H1 (cell line): ENCODE results near the gene BRINP3. TPM values are rescaled to one million over a fixed set of nuclear protein-coding genes. Genes with fewer than 3 reads are reported as not detected.

ENCODE experiments used
- CTCF ChIA-PET: fragments of 300-600 bp; sonication (Branson Sonifier 250); formaldehyde crosslinking; loops from one replicate; lab custom pipeline; 2021; ENCODE audit not compliant: partially characterized antibody; lab: Charles Lee
- POLR2A ChIA-PET: fragments of 300-600 bp; sonication (Branson Sonifier 250); formaldehyde crosslinking; loops from one replicate; lab custom pipeline; 2021; ENCODE audit warnings: inconsistent platforms; ENCODE audit not compliant: partially characterized antibody; lab: Charles Lee
- DNase-seq, 2 experiments: peaks; one replicate each; pipeline versions ENCODE4 v3.0.0 to v3.0.0-alpha.2; 2010 to 2022; ENCODE audit warnings: low spot score in 2 of 2, low read depth in 1 of 2, mixed read lengths in 1 of 2
- FAIRE-seq: peaks from 2 replicates; lab custom pipeline; 2011; peaks lifted over from hg19 to GRCh38; lab: Jason Lieb, UNC
- H2AFZ ChIP-seq: 2 replicates; pipeline ENCODE4 v1.8.1; 2012; ENCODE audit warnings: low read length, inconsistent platforms
- H2AK5ac ChIP-seq: 2 replicates; pipeline ENCODE4 v1.6.1; 2013; ENCODE audit warnings: low read depth, low read length
- H2BK120ac ChIP-seq: replicated peaks from 2 replicates; pipeline ENCODE3; 2013; ENCODE audit warnings: low read depth, low read length, inconsistent platforms
- H2BK12ac ChIP-seq: 2 replicates; pipeline ENCODE4 v1.6.1; 2013; ENCODE audit warnings: low read depth, low read length
- H2BK15ac ChIP-seq: 2 replicates; pipeline ENCODE4 v1.6.1; 2013; ENCODE audit warnings: low read length
- H2BK20ac ChIP-seq: 2 replicates; pipeline ENCODE4 v1.6.1; 2013; ENCODE audit warnings: low read length
- H2BK5ac ChIP-seq: 2 replicates; pipeline ENCODE4 v1.6.1; 2013; ENCODE audit warnings: low read depth, low read length
- H3K14ac ChIP-seq: 2 replicates; pipeline ENCODE4 v1.6.1; 2013; ENCODE audit warnings: inconsistent platforms; ENCODE audit not compliant: insufficient read length
- H3K18ac ChIP-seq: 2 replicates; pipeline ENCODE4 v1.6.1; 2013; ENCODE audit warnings: low read length; ENCODE audit errors: extremely low read depth
- H3K23ac ChIP-seq: 2 replicates; pipeline ENCODE4 v1.6.1; 2013; ENCODE audit warnings: inconsistent platforms; ENCODE audit not compliant: insufficient read length
- H3K23me2 ChIP-seq: 2 replicates; pipeline ENCODE4 v1.6.1; 2013; ENCODE audit warnings: low read depth, low read length
- H3K27ac ChIP-seq: 2 replicates; pipeline ENCODE4 v1.6.1; 2011; ENCODE audit warnings: low read depth, low read length, inconsistent platforms
- H3K27me3 ChIP-seq, 4 experiments: replicated peaks in 1 of 4; 1 replicate in 1 of 4; 2 replicates in 3 of 4; pipeline versions ENCODE4 v1.6.1 to v1.8.1; 2011 to 2013; ENCODE audit warnings: low read length in 3 of 4, mild to moderate bottlenecking in 3 of 4, inconsistent platforms in 2 of 4, mixed read lengths in 2 of 4, moderate library complexity in 1 of 4; ENCODE audit not compliant: control insufficient read depth in 3 of 4, insufficient read depth in 3 of 4; ENCODE audit errors: extremely low read depth in 1 of 4
- H3K36me3 ChIP-seq, 4 experiments: 2 replicates each; pipeline versions ENCODE4 v1.6.1 to v1.8.1; 2011 to 2013; ENCODE audit warnings: mild to moderate bottlenecking in 4 of 4, low read length in 3 of 4, moderate library complexity in 2 of 4, control low read depth in 1 of 4, inconsistent platforms in 1 of 4; ENCODE audit not compliant: insufficient read depth in 4 of 4, control insufficient read depth in 2 of 4
- H3K4ac ChIP-seq: replicated peaks from 2 replicates; pipeline ENCODE3; 2013; ENCODE audit warnings: low read length, low read depth, mixed read lengths, inconsistent platforms; ENCODE audit not compliant: insufficient read length
- H3K4me1 ChIP-seq, 4 experiments: replicated peaks in 1 of 4; 1 replicate in 1 of 4; 2 replicates in 3 of 4; pipeline versions ENCODE4 v1.6.1 to v1.8.1; 2011 to 2013; ENCODE audit warnings: low read length in 3 of 4, inconsistent platforms in 2 of 4, mixed read lengths in 1 of 4; ENCODE audit not compliant: insufficient read depth in 4 of 4, control insufficient read depth in 3 of 4
- H3K4me2 ChIP-seq, 2 experiments: 2 replicates each; pipeline versions ENCODE4 v1.6.1 to v1.8.1; 2011 to 2013; ENCODE audit warnings: low read depth in 2 of 2, low read length in 2 of 2, control low read depth in 1 of 2, inconsistent platforms in 1 of 2, mild to moderate bottlenecking in 1 of 2; ENCODE audit not compliant: insufficient read depth in 1 of 2
- H3K4me3 ChIP-seq, 4 experiments: fragments of 200-600, 300-600 bp in 1 of 4; sonication (generic), shearing (Covaris generic), sonication (Bioruptor Twin) in 1 of 4; 2 replicates each; pipeline versions ENCODE4 v1.5.1 to v1.8.1; 2011 to 2016; ENCODE audit warnings: low read length in 4 of 4, low read depth in 3 of 4, control low read depth in 2 of 4, inconsistent platforms in 2 of 4, mild to moderate bottlenecking in 2 of 4, mixed read lengths in 1 of 4, moderate library complexity in 1 of 4; ENCODE audit not compliant: insufficient read depth in 2 of 4; ENCODE audit errors: extremely low read depth in 1 of 4
- H3K56ac ChIP-seq: replicated peaks from 2 replicates; pipeline ENCODE3; 2013; ENCODE audit warnings: low read depth, mild to moderate bottlenecking, mixed read lengths, low read length, inconsistent platforms; ENCODE audit not compliant: insufficient read length
- H3K79me1 ChIP-seq: 2 replicates; pipeline ENCODE4 v1.6.1; 2013; ENCODE audit warnings: low read depth, low read length, control low read depth
- H3K79me2 ChIP-seq, 2 experiments: 2 replicates each; pipeline versions ENCODE4 v1.6.1 to v1.8.1; 2012 to 2013; ENCODE audit warnings: low read length in 2 of 2, mild to moderate bottlenecking in 2 of 2, inconsistent platforms in 1 of 2; ENCODE audit not compliant: insufficient read depth in 2 of 2, control insufficient read depth in 1 of 2
- H3K9ac ChIP-seq, 4 experiments: replicated peaks in 1 of 4; 1 replicate in 1 of 4; 2 replicates in 3 of 4; pipeline versions ENCODE4 v1.6.1 to v1.8.1; 2011 to 2013; ENCODE audit warnings: low read depth in 3 of 4, low read length in 3 of 4, control low read depth in 2 of 4, mild to moderate bottlenecking in 2 of 4, moderate library complexity in 2 of 4, inconsistent platforms in 1 of 4; ENCODE audit errors: extremely low read depth in 1 of 4
- H3K9me3 ChIP-seq, 2 experiments: 2 replicates each; pipeline versions ENCODE4 v1.6.1 to v1.8.1; 2012 to 2013; ENCODE audit warnings: mild to moderate bottlenecking in 2 of 2, moderate library complexity in 2 of 2, control low read depth in 1 of 2, inconsistent platforms in 1 of 2, low read depth in 1 of 2, low read length in 1 of 2, mixed read lengths in 1 of 2; ENCODE audit not compliant: insufficient read depth in 2 of 2
- H4K20me1 ChIP-seq, 2 experiments: replicated peaks in 1 of 2; 2 replicates each; pipeline versions ENCODE3 to v1.8.1; 2011 to 2013; ENCODE audit warnings: inconsistent platforms in 2 of 2, low read length in 2 of 2, mild to moderate bottlenecking in 1 of 2; ENCODE audit not compliant: insufficient read depth in 2 of 2, control insufficient read depth in 1 of 2
- H4K5ac ChIP-seq: 2 replicates; pipeline ENCODE4 v1.6.1; 2013; ENCODE audit warnings: low read length, low read depth, mixed read lengths, inconsistent platforms; ENCODE audit not compliant: insufficient read length
- H4K8ac ChIP-seq: 2 replicates; pipeline ENCODE4 v1.8.0; 2013; ENCODE audit warnings: mild to moderate bottlenecking, moderate library complexity, low read length, inconsistent platforms; ENCODE audit not compliant: insufficient read depth; ENCODE audit errors: extremely low read depth
- H4K91ac ChIP-seq: replicated peaks from 2 replicates; pipeline ENCODE3; 2013; ENCODE audit warnings: low read length, mixed read lengths, inconsistent platforms; ENCODE audit not compliant: insufficient read length
- BCL11A ChIP-seq, 2 experiments: IDR thresholded peaks; one replicate each; pipeline ENCODE4 v1.6.1; 2011; ENCODE audit warnings: low read depth in 2 of 2, low read length in 2 of 2, mild to moderate bottlenecking in 2 of 2
- CHD1 ChIP-seq: IDR thresholded peaks from 2 replicates; pipeline ENCODE4 v1.6.1; 2012; ENCODE audit warnings: low read depth, low read length, improper control_type of control experiment
- CREB1 ChIP-seq: IDR thresholded peaks from 2 replicates; pipeline ENCODE4 v1.6.1; 2012; ENCODE audit warnings: inconsistent platforms
- CTCF ChIP-seq, 3 experiments: IDR thresholded peaks; 1 replicate in 2 of 3; 2 replicates in 1 of 3; pipeline versions ENCODE4 v1.5.1 to v1.6.1; 2011; ENCODE audit warnings: low read length in 3 of 3, mild to moderate bottlenecking in 3 of 3, inconsistent platforms in 2 of 3, low read depth in 1 of 3, moderate library complexity in 1 of 3; ENCODE audit not compliant: insufficient read depth in 1 of 3; ENCODE audit errors: control extremely low read depth in 1 of 3
- MAFK ChIP-seq: IDR thresholded peaks from 2 replicates; pipeline ENCODE4 v1.6.1; 2012; ENCODE audit warnings: low read depth, mild to moderate bottlenecking, improper control_type of control experiment, low read length
- POU5F1 ChIP-seq: IDR thresholded peaks from 2 replicates; pipeline ENCODE4 v1.6.1; 2011; ENCODE audit warnings: low read depth, mild to moderate bottlenecking, low read length, moderate library complexity
- RFX5 ChIP-seq: IDR thresholded peaks from 2 replicates; pipeline ENCODE4 v1.6.1; 2011; ENCODE audit warnings: low read depth, low read length, improper control_type of control experiment, borderline replicate concordance
- SIRT6 ChIP-seq: IDR thresholded peaks from one replicate; pipeline ENCODE4 v1.7.1; 2012; ENCODE audit warnings: low read length, inconsistent platforms
- TAF1 ChIP-seq: IDR thresholded peaks from 2 replicates; pipeline ENCODE4 v1.6.1; 2011; ENCODE audit warnings: mild to moderate bottlenecking, low read depth, low read length
- WGBS, 2 experiments: shearing (Covaris generic) in 1 of 2; methylation state at CpG; one replicate each; pipeline versions ENCODE4 v1.1.6 to v1.1.7; 2013 to 2015; ENCODE audit warnings: low lambda C conversion rate in 2 of 2, mixed read lengths in 2 of 2, inconsistent platforms in 1 of 2, low coverage in 1 of 2, missing lambda C conversion rate in 1 of 2; ENCODE audit not compliant: insufficient replicate concordance in 2 of 2, insufficient coverage in 1 of 2, insufficient read length in 1 of 2; ENCODE audit errors: extremely low coverage in 1 of 2, missing lambda C conversion rate in 1 of 2; 5-methylcytosine and 5-hydroxymethylcytosine counted together
- polyA plus RNA-seq, 7 experiments: library from polyadenylated mRNA; depleted of rRNA in 3 of 7; stranded (reverse) in 5 of 7; unstranded in 2 of 7; fragments of >200 nt in 5 of 7; fragments of 200-250 nt in 2 of 7; gene quantifications; 1 replicate in 5 of 7; 2 replicates in 1 of 7; 4 replicates in 1 of 7; pipeline versions ENCODE4 v1.2.1 to v1.2.3, GENCODE V29; 2011 to 2013; ENCODE audit warnings: missing spikeins in 2 of 7, mixed read lengths in 2 of 7
- total RNA-seq: library from RNA; stranded (reverse); fragmentation: NEBNext Ultra II Directional; extraction: Animal tissue kit (Norgen Biotek cat#: 25700); gene quantifications from 2 replicates; pipeline ENCODE4 v1.2.1, GENCODE V29; 2021

The BRINP3 gene
- total and polyA plus RNA-seq, 2 of the 8 experiments (the other 6 are each of a cell fraction or from before 2014, with no cell fraction given): not detected

- Histone ChIP-seq H4K8ac (no peak overlapping the region), H3K4ac (no peak overlapping the region)
- TF ChIP-seq BCL11A (IDR thresholded peaks at IDR 0.05; ENCODE audit: low read depth in 2 of 2, low read length in 2 of 2): no peak
- no peak for TF ChIP-seq SIRT6
- no peak for TF ChIP-seq RFX5
- no peak for TF ChIP-seq CHD1
- no peak for TF ChIP-seq CTCF (IDR thresholded peaks at IDR 0.05; ENCODE audit: control extremely low read depth in 1 of 3, insufficient read depth in 1 of 3, low read depth in 1 of 3, low read length in 3 of 3)
- no peak for TF ChIP-seq CREB1
- no peak for TF ChIP-seq TAF1
- TF ChIP-seq POU5F1: no peak
- no peak for TF ChIP-seq MAFK
- TF ChIP-seq, all 59 proteins: peak for 0
- Histone ChIP-seq H3K4me1 (no peaks in the 10 kb centered on the region), H4K91ac (no peak overlapping the region), H3K9me3 (no peaks in the 10 kb centered on the region), H3K18ac (no peak overlapping the region), H3K14ac (no peak overlapping the region), H2AFZ (no peak overlapping the region), H3K4me2 (no peak overlapping the region), H2BK120ac (no peak overlapping the region), H3K27ac (no peak overlapping the region), H2AK5ac (no peak overlapping the region), H3K79me2 (no peaks in the 10 kb centered on the region), H3K23ac (no peak overlapping the region), H3K9ac (no peak overlapping the region), H3K36me3 (no peaks in the 10 kb centered on the region), H3K27me3 (no peaks in the 10 kb centered on the region), H3K23me2 (no peaks in the 10 kb centered on the region), H4K20me1 (no peaks in the 10 kb centered on the region), H2BK12ac (no peak overlapping the region), H3K4me3 (no peak overlapping the region), H2BK15ac (no peak overlapping the region), H3K79me1 (no peaks in the 10 kb centered on the region), H4K5ac (no peak overlapping the region), H3K56ac (no peak overlapping the region), H2BK5ac (no peak overlapping the region), H2BK20ac (no peak overlapping the region)
- FAIRE-seq (no peak), DNase-seq (no peak)
- 91% methylated on average over 3 of the region's 3 CpGs; no CpG with 5 or more reads in 1 of the 2 experiments for WGBS, 2 experiments
- POLR2A ChIA-PET: no interaction called here
- CTCF ChIA-PET: no interaction called here
Observed at GRCh38 chr1:190212450-190212849, 265.2 kb downstream of the BRINP3 start.
